GM19238 (cell line): ENCODE measurements around the gene SOX12.
"Not testable (repeated sequence)": the region's sequence is repeated elsewhere in the genome, so short reads cannot be mapped to it uniquely, and the experiment has no call there.

Experiments
- DNase-seq: peaks from one replicate; pipeline ENCODE4 v3.0.0; 2011; ENCODE audit warnings: low spot score; ENCODE audit not compliant: insufficient read length

Gene SOX12

DNA sequence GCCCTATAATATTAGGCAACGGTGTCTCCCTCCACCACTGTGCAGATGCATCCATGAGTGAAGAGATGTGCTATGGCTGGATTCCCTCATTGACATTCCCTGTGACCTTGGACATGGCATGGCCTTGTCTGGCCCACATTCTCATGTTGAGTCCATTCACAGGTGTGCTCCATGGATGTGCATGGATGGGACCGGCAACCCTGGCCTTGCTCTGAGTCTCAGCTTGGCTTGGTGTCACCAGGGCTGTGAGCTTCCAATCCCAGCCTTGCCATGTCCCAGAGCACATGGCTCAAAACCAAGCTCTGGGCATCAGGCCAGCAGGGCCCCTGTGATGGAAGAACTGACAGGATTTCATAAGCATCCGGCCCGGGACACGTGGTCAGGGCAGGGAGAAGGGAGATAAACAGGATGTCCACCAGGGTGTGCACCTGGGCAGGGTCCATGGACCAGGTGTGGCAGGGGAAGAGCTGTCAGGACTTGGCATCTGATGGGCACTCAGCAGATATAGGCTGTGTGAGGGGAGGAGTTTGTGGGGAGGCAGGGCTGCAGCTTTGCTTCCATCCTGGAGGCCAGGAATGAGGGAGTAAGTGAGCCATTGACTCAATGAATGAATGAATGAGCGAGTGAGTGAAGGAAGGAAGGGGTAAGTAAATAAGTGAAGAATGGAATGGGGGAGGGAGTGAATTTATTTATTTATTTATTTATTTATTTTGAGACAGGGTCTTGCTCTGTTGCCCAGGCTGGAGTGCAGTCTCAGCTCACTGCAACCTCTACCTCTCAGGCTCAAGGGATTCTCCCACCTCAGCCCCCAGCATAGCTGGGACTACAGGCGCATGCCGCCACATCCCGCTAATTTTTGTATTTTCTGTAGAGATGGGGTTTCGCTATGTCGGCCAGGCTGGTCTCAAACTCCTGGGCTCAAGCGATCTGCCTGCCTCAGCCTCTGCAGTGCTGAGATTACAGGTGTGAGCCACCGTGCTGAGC is 37.2 kb downstream of the SOX12 start:
- no peak for DNase-seq

DNA sequence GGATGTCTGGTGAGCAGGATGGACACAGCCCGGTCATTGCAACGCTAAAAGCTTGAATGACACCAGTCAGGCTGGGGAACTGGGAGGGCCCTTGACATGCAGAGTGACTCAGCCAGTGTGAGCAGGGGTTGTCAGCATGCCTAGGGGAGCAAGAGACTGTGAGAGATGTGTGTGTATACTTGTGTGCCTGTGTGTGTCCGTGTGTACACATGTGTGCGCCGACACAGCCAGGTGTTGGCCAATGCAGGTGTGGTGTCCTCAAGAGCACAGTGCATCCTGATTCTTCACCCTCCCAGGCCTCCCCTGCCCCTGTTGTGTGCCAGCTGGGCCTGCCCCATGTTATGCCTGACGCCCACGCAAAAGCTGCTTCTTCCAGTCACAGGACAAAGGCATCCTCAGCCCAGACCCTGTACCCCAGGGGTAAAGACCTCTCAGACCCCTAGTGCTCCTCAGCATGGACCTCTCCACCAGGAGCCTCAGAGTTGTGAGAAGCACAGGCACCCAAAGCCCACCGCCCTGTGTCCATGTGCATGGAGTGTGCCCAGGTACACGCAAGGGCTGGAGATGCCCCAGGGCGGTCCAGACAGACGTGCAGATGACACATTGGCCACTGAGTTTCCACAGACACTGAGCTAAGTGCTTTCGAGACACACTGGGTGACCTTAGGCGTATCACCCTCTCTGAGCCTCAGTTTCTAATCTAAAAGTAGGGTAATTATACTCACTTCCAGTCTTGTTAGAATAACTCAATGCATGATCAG is 38.1 kb downstream of the SOX12 start:
- DNase-seq, result no peak

DNA sequence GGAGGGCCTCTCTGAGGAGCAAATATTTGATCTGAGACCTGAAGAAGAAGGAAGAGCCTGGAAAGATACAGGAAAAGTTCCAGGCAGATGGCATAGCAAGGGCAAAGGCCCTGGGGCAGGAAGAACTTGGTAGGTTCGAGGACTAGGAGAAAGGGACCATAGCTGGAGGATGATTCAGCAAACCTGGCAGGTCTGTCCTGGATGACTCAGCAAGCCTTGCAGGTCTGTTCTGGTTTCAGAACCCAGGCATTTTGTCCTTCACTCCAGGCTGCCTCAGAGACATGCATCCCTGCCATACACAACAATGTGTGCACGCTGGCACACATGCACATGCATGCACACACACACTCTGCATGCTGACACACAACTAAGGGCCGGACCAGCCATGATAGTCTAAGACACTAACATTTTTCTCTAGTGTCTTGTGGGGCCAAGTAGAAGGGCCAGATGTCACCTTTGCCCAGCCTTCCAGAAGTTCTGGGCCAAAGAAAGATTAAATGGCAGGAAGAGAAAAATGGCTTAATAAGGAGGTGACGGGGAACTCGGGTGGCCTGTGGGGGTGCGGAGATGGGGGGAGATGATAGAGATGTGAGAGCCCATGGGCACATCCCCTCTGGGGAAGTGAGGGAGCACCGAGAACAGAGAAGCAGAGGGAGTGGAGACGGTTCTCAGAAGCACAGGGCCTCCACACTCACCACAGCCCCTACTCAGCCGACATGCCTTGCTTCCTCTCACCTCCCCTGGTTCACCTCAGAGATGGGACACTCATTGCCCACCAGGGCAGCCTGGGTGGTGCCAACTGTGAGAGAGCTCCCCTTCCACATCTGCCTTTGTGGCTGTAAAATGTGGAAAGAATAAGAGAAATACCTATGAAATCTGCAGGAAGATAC is 39.8 kb downstream of the SOX12 start:
- no peak for DNase-seq

DNA sequence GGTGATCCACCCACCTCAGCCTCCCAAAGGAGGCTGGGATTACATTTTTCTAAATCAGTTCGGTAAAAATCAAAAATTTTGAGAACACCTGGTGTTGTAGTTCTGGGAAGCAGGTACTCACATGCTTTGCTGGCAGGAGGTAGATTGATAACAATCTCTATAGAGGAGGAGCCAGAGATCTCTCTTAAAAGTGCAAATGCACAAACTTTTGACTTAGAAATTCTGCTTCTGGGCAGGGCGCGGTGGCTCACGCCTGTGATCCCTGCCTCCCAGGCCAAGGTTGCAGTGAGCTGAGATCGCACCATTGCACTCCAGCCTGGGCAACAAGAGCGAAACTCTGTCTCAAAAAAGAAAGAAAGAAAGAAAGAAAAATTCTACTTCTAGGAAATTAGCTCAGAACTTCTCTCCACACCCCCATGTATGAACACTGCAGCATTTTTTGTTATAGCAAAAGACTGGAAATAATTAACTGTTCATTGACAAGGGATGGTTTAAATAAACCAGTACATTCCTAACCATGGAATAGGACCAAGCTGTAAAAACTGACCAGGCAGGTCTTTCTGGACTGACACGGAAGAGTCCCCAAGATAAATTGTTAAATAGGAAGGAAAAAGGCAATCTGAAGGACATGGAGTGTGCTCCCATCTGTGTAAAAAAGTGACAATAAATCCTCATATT is 40.8 kb downstream of the SOX12 start:
- DNase-seq, result no peak

DNA sequence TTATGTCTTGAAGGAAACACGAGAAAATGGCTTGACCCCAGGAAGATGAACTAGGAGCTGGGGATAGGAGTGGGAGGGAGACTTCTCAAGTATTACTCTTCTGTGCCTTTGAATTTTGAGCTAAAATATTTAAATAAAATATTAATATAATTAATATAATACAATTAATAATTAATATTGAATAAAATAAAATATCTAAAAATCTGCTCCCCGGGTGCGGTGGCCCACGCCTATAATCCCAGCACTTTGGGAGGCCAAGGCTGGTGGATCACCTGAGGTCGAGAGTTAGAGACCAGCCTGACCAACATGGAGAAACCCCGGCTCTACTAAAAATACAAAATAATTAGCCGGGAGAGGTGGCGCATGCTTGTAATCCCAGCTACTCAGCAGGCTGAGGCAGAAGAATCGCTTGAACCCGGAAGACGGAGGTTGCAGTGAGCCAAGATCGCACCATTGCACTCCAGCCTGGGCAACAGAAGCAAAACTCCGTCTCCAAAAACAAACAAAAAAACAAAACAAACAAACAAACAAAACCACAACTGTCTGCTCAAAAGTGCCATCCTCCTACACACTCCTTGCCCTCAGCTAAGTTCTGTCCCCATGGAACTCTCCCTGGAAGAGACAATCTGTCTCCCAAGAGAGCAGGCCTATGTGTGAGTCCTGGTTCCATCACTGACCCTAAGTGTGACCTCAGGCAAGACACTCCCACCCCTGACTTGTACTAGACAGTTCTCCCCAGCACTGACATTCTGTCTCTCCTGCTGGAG is 41.5 kb downstream of the SOX12 start:
- no peak for DNase-seq

DNA sequence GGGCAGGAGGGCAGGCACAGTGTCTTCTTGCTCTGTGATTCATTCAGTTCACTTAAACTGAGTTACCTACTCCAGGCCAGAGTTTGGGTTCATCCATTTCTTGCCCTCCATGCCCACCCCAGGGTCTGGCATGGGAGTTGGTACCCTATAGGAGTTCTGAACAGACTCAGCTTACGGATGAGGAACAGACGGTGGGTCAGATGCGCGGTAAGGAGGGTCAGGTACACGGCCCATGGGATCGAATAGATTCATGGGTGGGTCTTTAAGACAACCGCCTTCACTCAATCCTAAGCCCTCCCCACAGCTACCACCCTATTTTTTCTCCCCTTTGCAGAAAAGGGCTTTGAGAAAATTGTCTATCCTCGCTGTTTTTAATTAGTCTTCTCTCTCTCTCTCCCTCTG is 42.1 kb downstream of the SOX12 start:
- DNase-seq, result no peak

DNA sequence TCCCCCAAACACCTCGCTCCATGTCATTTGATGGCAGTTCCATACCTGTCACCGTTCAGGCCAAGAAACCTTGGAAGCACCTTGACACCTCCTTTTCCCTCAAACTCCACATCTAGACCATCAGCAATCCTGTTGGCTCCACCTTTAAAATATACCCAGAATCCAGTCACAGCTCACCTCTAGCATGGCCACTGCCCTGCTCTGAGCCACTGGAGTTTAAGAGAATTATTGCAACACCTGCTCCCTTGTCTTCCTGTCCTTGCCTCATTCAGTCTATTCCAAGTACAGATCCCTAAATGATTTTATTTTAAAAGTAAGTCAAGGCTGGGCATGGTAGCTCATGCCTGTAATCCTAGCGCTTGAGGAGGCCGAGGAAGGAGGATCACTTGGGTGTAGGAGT is 43.6 kb downstream of the SOX12 start:
- DNase-seq, result no peak

DNA sequence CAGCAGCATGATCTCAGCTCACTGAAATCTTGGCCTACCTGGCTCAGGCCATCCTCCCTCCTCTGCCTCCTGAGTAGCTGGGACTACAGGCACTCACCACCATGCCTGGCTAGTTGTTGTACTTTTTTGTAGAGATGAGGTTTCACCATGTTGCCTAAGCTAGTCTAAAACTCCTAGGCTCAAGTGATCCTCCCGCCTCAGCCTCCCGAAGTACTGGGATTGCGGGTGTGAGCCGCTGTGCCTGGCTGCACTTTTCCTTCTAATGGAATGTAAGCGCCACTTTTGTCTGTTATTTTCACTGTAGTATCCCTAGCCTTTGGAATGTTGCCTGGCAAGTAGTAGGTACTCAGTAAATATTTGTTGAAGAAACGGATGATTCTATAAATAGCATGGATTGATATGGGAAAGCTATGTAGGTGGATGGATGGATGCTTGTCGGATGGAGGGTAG is 44.8 kb downstream of the SOX12 start:
- DNase-seq, result no peak

DNA sequence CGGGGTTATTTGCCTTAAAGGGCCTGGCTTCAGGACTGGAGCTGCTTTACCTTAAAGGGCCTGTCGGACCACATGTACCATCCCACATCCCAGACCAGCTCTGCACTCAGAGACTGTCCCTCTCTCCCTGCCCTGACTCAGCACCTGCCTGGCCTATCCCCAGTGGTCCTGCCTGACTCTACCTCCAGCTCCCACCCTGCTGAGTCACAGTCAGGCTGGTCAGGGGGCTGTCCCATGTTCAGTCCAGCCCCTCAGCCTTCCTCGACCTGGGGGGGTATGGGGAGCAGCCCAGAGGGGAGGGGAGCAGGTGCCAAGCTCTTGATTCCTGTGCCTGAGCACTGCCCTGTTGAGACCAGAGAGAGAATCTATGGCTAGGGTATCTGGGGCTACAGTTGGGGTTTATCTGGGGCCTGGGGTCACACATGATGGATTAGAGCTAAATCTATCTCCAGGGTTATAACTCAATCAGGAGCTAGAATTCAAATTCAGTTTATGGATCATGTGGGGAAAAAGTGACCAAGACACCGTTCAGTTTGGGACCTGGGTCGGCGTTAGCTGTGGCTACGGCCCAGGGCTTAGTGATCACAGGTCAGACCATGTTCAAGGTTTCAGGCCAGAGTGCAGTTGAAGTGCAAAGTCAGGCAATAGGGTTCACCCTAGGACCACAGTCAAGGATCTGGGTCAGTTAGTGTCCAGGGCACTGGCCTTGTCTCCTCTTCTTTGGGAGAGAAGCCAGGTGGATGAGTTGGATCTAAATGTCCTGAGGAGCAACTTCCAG is 45.8 kb downstream of the SOX12 start:
- no peak for DNase-seq

DNA sequence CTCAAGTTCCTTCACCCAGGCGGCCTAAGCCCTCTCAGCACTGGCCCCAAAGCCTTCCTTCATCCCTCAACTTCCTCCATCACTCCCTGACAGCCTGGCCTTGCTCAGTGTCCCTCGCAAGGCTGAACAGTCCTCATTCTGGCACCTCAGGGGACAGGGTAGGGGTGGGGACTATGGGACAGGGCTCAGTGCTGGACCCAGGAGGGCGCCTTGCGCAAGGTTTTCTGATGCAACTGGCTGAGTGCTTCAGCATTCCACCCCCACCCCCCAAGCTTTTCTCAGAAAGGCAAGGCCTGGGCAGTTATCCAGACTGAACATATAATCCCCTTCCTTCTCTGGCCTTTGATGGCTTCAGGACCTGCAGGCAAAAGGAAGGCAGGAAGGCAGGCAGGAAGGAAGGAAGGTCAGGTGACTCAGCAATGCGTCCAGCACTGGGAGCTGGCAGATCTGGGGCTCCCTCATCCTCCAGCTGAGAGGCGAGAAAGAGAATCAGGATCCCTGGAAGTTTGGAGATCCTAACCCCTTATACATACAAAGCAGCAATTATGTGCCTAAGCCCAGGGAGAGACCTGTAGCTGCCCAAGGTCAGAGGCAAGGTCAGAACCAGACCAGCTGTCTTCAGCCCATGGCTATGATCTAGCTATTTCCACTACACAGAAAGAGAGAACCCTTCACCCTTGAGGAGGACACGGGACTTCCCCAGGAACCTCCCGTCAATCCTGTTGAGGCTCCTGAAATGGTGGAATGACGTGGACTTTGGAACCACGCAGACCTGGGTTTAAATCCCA is 46.6 kb downstream of the SOX12 start:
- DNase-seq, result no peak

DNA sequence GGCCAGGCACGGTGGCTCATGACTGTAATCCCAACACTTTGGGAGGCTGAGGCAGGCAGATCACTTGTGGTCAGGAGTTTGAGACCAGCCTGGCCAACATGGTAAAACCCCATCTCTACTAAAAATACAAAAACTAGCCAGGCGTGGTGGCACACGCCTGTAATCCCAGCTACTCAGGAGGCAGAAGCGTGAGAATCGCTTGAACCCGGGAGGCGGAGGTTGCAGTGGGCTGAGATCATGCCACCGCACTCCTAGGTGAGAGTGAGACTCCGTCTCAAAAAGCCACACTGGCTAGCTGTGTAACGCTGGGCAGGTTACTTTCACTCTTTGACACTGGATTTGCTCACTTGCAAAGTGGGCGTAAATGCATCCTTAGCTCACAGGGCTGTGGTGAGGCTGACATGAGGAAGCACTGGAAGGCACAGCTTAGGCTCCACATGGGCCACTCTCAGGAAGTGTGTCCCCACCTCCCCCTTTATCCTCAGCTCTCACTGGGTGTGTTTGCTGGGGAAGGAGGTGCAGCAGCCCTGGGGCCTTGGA is 47.3 kb downstream of the SOX12 start:
- not testable (repeated sequence) for DNase-seq

DNA sequence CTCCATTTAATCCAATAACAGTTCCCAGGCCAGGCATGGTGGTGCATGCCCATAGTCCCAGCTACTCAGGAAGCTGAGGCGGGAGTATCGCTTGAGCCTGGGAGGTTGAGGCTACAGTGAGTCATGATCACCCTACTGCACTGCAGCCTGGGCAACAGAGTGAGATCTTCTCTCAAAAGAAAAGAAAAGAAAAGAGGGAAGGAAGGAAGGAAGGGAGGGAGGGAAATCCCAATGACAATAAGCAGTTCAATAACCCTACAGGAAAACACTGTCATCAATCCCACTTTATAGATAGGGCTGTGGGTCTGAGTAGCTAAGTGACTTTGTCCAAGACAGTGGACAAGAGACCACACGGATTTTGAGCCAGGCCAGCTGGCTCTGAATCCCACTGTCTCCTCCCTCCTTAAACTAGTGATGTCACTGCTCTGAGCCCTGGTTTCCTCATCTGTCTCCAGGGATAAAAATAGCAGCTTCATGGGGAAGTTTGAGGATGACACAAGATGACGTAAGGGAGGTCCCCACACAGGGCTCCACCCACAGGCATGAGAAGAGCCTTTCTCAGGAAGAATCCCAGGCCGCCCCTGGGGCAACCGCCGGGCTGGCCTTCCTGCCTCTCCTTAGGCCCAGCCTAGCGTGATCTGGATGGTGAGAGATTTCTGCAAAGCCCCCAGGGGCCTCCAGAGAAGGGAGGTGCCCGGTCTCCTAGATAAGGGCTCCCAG is 48.0 kb downstream of the SOX12 start:
- no peak for DNase-seq

DNA sequence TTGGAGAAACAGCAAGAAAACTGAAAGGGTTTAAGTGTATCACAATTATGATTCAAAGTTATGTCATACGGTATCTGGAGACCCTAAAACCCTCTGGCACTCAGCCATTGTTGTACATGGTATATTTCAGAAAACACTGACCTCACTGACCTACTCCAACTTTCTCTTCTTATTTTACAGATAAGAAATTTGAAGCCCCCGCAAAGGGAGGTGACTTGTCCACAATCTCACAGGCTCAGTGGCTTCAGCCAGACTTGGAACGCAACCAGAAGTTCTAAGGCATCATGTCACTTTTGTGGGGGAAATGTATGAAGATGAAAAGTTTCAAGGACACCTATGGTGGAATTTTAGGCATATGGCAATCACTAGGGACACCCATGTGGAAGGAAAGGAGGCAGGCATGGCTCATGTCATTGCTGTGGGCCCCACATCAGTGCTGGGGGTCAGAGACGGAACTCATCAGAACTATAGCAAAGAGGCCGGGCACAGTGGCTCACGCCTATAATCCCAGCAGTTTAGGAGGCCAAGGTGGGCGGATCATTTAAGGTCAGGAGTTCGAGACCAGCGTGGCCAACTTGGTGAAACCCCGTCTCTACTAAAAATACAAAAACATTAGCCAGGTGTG is 50.0 kb downstream of the SOX12 start:
- DNase-seq, result no peak

DNA sequence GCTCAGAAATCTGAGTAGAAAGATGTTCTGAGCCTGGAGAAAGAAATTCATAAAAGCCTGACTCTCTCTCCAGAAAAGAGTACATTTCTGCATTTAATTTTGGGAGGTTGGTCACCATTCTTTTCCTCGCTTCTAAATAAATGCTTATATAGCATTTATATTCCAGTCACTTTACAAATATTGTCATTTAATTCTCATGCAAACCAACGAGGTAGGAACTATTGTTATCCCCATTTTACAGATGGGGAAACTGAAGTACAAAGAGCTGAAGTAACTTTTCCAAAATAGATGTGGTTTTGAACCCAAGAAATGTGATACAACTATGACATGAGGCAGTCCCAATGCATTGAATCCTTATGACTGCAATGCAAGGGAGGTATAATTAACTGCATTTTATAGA is 50.7 kb downstream of the SOX12 start:
- DNase-seq, result no peak

DNA sequence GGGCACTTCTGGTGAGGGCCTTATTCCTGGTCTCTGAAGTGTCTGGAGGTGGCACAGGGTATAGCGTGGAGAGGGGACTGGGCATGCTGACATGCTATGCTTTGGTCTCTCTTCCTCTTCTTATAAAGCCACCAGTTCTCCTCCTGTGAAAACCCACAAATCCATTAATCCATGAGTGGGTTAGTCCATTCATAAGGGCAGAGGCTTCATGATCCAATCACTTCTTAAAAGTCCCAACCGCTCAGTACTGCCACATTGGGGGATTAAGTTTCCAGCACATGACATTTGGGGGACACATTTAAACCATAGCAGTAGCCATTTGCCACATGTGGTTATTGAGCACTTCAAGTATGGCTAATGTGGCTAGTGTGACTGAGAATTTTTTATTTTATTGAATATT is 51.4 kb downstream of the SOX12 start:
- no peak for DNase-seq

DNA sequence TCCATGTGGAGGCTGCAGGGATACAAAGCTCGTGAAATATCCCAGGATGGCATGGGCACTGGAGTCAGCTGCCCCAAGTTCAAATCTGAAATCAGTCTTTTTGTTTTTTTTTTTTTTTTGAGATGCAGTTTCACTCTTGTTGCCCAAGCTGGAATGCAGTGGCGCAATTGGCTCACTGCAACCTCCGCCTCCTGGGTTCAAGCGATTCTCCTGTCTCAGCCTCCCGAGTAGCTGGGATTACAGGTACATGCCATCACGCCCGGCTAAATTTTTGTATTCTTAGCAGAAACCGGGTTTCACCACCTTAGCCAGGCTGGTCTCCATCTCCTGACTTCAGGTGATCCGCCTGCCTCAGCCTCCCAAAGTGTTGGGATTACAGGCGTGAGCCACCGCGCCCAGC is 52.2 kb downstream of the SOX12 start:
- DNase-seq, result not testable (repeated sequence)

DNA sequence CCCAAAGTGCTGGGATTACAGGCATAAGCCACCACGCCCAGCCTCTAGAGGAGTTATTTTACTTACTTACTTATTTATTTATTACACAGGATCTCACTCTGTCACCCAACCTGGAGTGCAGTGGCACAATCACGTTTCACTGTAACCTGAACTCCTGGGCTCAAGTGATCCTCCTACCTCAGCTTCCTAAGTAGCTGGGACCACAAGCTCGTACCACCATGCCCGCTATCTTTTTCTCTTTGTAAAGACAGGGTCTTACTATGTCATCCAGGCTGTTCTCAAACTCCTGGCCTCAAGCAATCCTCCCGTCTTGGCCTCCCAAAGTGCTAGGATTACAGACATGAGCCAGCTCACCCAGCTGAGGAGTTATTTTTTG is 53.6 kb downstream of the SOX12 start:
- no peak for DNase-seq
